ENCODE data around the gene GNAI1.

Gene GNAI1

GRCh38 chr7:80134536-80135308, at the start of gene GNAI1:
Gene GNAI1, plus strand, starts transcription at chr7:80134831. Its CDS starts 330 bp downstream, at chr7:80135161.
- DNase-seq, result peak; percentile 85

- DNase-seq, result no peak
These were observed 47.4 kb upstream of the GNAI1 start for GRCh38 chr7:80087051-80087770.

- no peak for DNase-seq
These were observed 46.9 kb upstream of the GNAI1 start for GRCh38 chr7:80087771-80088170.

GRCh38 chr7:80088705-80089104, 45.9 kb upstream of the GNAI1 start:
- no peak for DNase-seq

- no peak for DNase-seq
These were observed 45.3 kb upstream of the GNAI1 start for GRCh38 chr7:80089366-80089765.

- DNase-seq, result no peak
These were observed 41.3 kb upstream of the GNAI1 start for GRCh38 chr7:80093349-80093748.

GRCh38 chr7:80095545-80095944, 39.1 kb upstream of the GNAI1 start:
- no peak for DNase-seq

GRCh38 chr7:80097756-80098155, 36.9 kb upstream of the GNAI1 start:
- no peak for DNase-seq

GRCh38 chr7:80098795-80099194, 35.8 kb upstream of the GNAI1 start:
- DNase-seq, result no peak

- DNase-seq, result no peak
These were observed 34.4 kb upstream of the GNAI1 start for GRCh38 chr7:80100254-80100653.

- no peak for DNase-seq
These were observed 28.8 kb upstream of the GNAI1 start for GRCh38 chr7:80105701-80106408.

- no peak for DNase-seq
These were observed 28.0 kb upstream of the GNAI1 start for GRCh38 chr7:80106498-80107113.

- no peak for DNase-seq
These were observed 27.4 kb upstream of the GNAI1 start for GRCh38 chr7:80107278-80107677.

GRCh38 chr7:80110376-80110775, 24.3 kb upstream of the GNAI1 start:
- DNase-seq, result no peak

- DNase-seq, result no peak
These were observed 20.5 kb upstream of the GNAI1 start for GRCh38 chr7:80114159-80114558.

- DNase-seq, result no peak
These were observed 9.9 kb upstream of the GNAI1 start for GRCh38 chr7:80124526-80125264.

GRCh38 chr7:80127412-80128160, 7.0 kb upstream of the GNAI1 start:
- peak; percentile 66 for DNase-seq

- DNase-seq, result no peak
These were observed 5.7 kb upstream of the GNAI1 start for GRCh38 chr7:80128918-80129317.

GRCh38 chr7:80129785-80130184, 4.8 kb upstream of the GNAI1 start:
- no peak for DNase-seq

GRCh38 chr7:80131675-80132435, 2.8 kb upstream of the GNAI1 start:
- DNase-seq, result no peak

GRCh38 chr7:80132594-80132993, 2.0 kb upstream of the GNAI1 start:
- DNase-seq, result no peak

Data from NCI-H1092 (cell line).